ENCODE measurements around the gene DRAP1.

Gene DRAP1, protein sequence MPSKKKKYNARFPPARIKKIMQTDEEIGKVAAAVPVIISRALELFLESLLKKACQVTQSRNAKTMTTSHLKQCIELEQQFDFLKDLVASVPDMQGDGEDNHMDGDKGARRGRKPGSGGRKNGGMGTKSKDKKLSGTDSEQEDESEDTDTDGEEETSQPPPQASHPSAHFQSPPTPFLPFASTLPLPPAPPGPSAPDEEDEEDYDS

DNA sequence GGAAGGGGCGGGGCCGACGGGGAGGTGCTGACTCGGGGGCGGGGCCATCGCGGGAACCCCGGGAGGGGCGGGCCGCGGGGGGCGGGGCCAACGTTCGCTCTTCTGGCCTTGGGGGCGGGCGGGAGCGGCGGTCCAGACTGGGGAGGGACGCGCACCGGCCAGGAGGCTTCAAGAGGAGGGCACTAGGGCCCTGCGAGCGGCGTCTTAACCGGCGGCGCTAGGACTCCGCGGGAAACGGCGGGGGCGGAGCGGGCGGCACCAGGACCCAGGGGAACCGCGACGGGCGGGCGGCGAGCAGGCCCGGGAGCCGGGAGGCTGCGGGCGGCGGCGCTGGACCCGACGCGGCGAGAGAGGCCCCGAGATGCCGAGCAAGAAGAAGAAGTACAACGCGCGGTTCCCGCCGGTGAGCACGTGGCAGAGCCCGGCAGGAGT lies at the start of gene DRAP1:
Gene DRAP1, plus strand, starts transcription at position 286 of the 432 bp plus-strand sequence. Its CDS starts 76 bp downstream, at position 362.
- DNase-seq, result peak; percentile 99

DNA sequence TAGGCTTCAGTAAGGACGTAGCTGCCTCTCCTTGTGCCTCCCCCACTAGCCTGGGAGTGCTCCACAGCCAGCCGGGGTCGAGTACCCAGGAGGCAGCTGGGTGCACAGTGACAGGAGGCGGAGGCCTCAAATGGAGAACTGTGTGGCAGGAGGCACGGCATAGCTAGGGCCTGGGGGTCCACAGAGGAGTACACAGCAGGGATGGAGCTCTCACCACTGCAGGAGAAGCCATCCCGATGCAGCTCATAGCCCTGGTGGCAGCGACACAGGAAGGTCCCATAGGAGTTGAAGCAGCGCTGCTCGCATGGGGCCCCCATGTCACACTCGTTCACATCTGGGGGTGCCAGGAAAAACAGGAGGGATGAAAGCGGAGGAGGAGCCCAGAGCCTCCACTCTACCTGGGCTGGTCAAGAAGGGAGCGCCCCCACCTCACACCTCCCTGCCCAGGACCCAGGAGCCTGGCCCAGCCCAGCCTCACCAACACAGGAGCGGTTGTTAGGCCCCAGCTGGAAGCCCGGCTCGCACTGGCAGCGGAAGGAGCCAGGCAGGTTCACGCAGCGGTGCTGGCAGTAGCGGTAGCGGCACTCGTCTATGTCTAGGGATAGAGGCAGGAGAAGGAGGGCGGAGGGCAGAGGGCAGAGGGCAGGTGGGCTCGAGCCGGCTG lies 49.5 kb upstream of the DRAP1 start:
- DNase-seq, result no peak

DNA sequence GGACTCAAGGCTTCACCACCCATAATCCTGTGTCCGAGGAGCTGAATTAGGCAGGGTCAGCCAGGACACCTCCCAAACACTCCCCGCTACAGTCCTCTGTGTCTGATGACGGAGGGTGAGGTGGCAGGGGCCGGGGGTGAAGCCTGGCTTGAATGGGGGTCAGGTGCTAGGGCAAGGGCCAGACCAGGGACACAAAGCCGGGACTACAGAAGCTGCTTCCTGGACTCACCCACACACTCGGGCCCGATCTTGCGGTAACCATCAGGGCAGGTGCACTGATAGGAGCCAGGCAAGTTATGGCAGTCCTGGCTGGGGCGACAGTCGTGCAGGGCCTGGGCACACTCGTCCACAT lies 48.9 kb upstream of the DRAP1 start:
- no peak for DNase-seq

DNA sequence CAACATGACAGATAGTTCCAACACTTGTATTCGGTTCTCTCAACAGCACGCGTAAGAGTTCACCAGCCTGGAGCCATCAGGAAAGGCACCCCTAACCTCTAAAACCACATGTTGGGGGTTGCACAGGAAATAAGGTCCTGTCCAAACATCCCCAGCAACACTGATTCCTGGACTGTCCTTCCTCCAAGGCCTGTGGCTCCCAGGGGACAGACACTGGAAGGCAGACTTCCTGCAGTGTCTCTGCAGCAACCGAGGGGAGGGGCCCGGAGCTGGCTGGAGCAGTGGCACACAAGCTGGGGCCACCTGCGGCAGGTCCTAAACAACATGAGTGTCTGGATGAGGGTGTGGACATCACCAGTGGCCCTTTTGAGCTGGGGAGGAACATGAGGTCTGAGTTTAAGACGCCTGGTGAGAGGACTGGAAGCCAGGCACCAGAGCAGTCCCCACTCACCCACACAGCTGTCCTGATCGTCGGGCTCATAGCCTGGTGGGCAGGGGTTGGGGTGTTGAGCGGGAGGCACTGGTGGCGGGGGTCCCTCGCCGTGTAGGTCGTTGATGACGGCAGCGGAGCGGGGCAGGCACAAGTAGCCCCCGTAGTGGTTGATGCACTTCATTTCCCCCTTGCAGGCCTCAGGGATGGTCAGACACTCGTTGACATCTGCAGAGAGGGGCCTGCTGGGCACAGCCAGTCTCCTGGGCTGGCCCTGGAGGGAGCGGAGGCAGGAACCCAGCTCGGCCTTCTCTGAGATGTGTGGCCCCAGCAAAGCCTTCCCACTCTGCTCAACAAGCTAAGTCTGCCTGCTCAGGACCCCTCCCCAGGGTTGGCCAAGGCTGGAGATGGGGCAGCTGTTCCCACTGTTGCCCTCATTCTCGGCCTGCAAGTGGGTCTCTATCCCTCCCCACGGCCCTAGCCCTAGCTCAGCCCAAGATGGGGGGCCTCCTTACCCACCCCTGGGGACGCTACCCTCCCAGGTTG lies 48.2 kb upstream of the DRAP1 start:
- DNase-seq, result no peak

DNA sequence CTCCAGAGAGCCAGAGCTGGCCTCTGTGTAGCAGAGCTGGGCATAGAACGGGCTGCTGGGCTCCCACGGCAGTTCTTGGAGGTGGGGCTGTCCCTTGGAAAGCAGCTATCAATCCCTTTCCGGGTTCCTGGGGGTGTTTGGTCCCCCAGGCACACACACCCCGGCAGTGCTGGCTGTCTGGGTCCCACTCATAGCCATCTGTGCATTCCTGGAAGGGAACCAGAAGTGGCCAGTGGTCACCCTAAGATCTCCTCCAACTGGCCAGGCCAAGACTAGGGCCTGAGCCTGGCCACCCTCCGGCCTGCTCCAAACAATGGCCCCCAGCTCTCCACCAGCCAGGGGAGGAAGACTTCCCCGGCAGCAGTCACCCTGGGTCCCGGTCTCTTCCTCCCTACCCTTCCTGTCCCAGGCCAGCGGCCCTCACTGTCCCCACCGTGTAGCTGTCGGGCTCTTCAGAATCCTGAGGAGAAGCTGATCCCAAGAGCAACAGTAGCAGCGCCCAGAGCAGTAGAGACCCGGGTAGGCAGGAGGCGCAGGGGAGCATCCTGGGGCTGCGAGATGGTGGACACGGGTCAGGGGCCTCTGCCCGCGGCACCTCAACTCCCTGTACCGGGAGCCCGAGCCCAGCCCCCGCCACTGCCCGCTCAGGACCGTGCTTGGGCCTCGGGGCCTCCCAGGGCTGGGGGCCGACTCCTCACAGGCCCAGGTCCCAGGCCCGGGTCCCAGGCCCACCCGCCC lies 47.2 kb upstream of the DRAP1 start:
- no peak for DNase-seq

DNA sequence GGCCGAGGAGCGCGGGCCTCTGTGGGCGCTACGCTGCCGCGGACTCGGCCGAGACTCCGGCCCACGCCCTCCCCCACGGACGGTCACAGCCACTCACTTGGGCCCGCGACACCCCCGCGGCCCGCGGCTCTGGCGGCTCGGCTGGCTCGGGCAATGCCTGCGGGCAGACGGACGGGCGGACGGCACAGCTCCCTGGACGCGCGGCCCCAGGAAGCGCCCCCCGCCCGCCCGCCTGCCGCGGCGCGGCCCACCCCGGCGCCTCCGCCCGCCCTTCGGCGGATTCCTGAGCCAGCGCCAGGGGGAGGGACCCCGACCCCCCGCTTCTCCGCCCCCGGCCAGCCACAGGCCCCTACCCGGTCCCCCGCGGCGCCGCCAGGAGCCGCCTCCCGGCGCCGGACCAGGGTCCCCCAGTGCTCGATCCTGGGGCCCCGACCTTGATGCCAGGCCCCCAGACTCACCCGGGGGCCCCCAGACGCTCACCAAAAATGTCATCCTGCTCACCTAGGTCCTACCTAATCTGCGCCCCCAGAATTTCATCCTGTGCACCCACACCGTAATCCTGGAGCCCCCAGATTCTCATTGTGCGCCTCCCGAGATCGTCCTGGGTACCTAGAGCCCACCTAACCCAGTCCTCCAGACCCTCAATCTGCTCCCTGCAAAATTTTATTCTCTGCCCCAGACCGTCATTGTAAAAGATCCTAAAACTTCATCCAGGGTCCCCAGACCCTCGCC lies 46.5 kb upstream of the DRAP1 start, which contains the start of gene EFEMP2:
Gene EFEMP2, minus strand, starts transcription at position 215 of the 732 bp plus-strand sequence. CDS start 446 bp downstream, outside the sequence.
- peak; percentile 66 for DNase-seq

DNA sequence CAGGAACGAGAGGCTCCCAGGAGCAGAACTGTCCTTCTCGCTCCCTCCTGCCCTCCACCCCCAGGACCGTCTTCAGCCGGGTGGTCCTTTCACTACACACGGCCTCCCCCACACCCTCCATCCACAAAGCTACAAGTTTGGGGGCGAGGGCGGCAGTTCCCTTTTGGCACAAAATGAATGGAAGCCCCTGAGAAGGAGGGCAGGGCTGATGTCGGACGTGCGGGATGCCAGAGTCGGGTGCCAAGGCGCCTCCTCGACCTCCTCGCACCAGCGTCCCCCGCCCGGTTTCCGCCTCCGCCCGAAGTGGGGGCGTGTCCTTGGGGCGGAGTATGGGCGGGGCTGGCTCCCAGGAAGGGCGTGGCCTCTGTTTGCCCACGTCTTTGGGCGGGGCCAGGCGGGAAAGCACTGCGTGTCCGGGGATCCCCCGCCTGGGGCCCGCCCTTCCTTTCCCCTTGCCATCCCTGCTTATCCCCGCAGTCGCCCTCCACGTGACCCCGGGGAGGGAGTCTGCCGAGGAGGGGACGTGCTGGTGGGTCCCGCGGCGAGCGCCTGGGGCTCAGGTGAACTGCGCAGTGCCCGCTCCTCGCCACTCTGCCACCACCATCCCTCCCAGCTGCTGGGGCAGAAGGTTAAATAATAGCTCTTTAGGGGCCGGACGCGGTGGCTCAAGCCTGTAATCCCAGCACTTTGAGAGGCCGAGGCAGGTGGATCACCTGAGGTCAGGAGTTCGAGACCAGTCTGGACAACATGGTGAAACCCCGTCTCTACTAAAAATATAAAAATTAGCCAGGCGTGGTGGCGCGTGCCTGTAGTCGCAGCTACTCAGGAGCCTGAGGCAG lies 45.7 kb upstream of the DRAP1 start:
- DNase-seq, result peak; percentile 92

DNA sequence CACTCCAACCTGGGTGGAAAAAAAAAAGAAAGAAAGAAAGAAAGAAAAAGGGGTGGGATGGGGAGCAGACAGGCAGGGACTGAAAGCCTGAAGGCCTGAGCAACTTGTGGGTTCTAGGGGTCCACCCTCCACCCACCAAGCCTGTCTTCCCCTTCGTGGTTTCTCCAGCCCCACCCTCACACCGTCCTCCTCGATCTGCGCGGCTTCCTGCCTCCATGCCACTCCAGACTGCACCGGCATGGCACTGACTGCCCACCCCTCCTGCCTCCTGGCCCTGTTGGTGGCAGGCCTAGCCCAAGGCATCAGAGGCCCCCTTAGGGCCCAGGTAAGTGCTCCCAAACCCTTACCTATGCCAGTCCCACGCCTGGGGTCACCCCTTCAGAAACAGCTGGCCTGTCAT lies 39.6 kb upstream of the DRAP1 start, which contains the start of gene CTSW:
Gene CTSW, plus strand, starts transcription at position 221 of the 400 bp plus-strand sequence. Its CDS starts 18 bp downstream, at position 239.
- no peak for DNase-seq

DNA sequence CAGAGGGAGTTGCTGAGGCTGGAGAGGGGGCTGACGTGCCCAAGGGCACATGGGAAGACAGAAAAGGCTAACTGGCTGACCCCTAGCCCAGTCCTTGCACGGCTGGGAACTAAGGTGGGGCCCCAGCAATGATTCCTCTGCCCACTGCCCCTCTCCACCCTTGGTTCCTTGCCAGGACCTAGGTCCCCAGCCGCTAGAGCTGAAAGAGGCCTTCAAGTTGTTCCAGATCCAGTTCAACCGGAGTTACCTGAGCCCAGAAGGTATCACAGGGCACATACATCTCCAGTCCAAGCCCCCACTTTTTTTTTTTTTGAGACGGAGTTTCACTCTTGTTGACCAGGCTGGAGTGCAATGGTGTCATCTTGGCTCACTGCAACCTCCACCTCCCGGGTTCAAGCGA lies 39.2 kb upstream of the DRAP1 start:
- no peak for DNase-seq

DNA sequence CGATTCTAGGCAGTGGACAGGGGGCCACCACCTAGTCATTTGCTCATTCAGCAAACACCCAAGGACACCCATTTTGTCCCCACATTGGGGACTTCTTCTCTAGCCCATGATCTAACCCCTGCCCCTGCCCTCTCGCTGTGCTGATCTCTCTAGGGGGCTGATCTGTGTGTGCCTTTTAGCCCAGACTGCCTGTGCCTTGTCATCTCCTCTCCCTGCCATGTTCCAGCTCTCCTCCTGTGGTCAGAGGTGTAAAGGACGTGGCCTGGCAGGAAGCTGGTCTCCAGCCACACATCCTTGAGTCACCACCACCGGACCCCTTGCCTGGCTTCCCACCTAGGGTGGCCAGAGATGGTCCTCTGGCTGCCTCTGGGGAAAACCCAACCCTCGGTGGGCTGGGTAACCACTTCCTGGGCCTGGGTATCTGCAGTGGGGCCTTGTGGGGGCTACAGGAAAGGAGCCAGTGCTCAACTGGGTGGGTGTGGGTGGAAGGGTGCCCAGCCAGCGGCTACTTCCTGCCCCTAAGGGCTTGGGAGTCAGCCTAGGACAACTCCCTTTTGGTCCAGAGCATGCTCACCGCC lies 38.3 kb upstream of the DRAP1 start:
- no peak for DNase-seq

DNA sequence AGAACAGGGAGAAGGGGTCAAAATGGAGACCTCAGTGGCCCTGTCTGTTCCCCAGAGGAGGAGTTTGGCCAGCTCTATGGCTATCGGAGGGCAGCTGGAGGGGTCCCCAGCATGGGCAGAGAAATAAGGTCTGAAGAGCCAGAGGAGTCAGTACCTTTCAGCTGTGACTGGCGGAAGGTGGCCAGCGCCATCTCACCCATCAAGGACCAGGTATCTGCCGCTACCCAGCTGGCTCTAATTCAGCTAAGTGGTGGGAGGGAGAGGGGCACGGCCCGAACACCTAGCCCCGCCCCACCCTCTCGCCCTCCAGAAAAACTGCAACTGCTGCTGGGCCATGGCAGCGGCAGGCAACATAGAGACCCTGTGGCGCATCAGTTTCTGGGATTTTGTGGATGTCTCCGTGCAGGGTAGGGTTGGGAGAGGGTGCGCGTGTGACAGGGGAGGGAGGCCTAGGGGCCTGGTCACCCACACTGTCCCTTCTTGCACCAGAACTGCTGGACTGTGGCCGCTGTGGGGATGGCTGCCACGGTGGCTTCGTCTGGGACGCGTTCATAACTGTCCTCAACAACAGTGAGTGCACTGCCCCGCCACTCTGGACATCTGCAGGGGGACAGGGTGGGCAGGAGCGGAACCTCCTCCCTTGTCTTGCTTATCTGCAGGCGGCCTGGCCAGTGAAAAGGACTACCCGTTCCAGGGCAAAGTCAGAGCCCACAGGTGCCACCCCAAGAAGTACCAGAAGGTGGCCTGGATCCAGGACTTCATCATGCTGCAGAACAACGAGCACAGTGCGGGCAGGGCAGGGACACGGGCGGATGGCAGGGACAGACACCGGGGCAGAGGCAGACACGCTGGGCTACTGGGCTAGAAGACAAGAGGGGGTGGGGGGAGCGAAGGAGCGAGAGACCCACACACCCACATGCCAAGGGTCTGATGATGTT lies 36.8 kb upstream of the DRAP1 start:
- DNase-seq, result no peak

DNA sequence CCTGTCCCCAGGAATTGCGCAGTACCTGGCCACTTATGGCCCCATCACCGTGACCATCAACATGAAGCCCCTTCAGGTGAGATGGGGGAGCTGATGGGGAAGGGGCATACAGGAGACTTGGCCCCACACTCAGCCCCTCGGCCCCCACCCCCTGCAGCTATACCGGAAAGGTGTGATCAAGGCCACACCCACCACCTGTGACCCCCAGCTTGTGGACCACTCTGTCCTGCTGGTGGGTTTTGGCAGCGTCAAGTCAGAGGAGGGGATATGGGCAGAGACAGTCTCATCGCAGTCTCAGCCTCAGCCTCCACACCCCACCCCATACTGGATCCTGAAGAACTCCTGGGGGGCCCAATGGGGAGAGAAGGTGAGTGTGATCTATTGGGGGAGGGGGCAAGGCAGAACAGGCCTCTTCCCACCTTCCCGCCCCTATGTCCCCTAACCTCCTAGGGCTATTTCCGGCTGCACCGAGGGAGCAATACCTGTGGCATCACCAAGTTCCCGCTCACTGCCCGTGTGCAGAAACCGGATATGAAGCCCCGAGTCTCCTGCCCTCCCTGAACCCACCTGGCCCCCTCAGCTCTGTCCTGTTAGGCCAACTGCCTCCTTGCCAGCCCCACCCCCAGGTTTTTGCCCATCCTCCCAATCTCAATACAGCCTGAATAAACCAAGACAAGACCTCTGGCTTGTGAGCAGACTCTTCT lies 36.0 kb upstream of the DRAP1 start:
- DNase-seq, result no peak

DNA sequence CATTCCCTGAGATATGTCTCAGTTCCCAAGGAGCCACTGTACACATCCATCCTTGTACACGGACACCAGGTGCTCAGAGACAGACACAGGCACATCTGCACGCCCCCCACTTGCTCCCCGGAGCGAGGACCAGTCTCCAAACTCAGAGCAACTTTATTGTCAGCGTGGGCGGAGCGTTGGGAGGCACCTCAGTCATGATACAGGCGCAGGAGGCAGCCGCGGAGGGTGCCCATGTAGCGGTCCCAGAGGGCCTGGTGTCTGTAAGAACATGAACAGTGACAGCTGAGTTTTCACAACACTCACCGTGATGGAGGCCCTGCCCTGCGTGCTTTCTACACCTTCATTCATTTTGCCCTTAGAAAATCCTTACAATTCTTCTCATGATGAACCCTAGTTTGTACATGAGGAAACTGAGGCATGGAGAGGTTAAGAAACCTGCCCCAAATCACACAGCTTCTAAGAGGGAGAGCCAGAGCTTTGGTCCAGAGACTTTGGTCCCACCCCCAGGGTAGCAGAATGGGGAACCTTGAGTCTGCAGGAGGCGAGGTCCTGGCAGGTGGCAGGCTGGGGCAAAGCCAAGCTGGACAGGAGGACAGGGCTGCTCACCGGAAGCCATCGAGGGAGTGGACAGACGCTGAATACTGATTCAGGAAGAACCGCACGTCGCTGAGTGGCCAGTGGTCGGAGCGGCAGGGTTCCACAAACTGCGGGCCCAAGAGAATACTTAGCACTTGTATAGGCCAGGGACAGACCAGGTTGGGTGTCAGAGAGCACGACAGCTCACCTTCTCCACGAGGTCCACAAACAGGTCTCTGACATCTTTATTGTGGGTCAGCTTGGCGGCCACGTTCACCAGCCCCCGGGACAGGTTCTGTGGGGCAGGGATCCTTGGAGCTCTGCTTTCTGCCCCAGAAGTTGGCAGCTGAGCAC lies 35.2 kb upstream of the DRAP1 start:
- DNase-seq, result no peak

DNA sequence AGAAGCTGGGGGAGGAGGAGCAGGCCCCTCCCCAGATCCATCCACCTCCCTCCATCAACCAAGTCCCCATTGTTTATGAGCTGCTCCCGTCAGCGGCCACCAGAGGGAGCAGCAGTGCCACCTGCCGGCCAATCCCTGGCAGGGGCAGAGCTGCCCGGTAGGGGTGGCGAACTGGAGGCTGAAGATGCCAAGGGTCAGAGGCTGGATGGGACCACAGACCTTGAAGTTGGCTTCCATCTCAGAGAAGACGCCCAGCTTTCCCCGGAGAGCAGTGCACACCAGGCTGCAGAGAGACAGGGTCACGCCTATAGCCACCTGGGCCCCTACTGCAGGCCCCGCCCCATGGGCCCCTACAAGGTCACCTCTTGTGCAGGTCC lies 34.5 kb upstream of the DRAP1 start:
- peak; percentile 62 for DNase-seq

DNA sequence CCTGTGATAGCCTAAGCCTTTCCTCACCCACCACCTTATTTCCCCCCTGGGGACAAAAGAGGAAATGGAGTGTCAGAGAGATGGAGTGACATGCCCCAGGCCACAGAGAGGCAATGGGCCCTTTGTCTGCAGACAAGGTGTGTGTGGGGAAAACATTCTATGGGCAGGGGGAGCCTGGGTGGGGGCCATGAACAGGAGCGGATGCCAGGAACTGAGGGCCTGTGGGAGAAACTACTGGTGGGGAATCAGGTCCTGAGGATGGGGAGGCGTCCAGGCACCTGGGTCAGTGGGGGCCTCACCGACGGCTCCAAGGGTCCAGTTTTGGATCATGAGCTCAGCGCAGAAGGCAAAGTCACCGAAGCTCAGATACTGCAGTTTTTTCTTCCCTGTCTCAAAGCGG lies 34.0 kb upstream of the DRAP1 start:
- no peak for DNase-seq

DNA sequence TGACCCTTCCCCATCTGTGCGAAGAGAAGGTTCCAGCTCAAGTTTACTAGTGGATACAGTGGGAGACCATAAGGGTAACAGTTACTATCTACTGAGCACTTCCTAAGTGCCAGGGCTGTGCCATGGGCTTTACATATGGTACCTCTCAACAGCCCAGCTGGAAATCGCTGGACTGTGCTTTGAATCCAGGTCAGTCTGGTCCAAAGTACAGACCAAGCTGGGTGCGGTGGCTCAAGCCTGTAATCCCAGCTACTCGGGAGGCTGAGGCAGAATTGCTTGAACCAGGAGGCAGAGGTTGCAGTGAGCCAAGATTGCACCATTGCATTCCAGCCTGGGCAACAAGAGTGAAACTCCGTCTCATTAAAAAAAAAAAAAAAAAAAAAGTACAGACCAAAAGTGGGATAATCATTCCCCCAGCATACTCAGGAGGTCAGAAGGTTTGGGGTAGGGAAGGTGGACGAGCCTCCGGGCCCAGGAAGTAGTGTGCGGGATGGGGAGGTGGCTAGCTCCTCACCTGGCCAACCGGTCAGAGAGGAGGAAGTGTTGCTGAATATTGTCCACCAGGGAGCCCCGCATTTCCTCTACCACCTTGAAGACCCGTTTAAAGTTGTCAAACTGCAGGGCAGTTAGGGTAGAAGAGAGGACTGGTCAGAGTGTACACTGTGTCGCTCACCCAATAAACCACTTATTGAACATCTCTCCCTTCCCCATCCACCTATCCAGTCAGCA lies 33.3 kb upstream of the DRAP1 start:
- no peak for DNase-seq

Measured in fibroblast of skin of right quadriceps (primary cell).